ELF-1 (cell line): Measurements from ENCODE around the gene POC1B.

Experiments
- DNase-seq: peaks from one replicate; pipeline ENCODE4 v3.0.0-alpha.2; 2016; ENCODE audit warnings: low read depth, low spot score

POC1B gene

GRCh38 chr12:89497467-89497866 is 28.4 kb downstream of the POC1B start:
- no peak for DNase-seq

GRCh38 chr12:89497005-89497404 is 28.8 kb downstream of the POC1B start:
- no peak for DNase-seq

- no peak for DNase-seq
Measured at GRCh38 chr12:89494411-89495231, 31.2 kb downstream of the POC1B start.

- no peak for DNase-seq
Measured at GRCh38 chr12:89493670-89494302, 32.1 kb downstream of the POC1B start.

GRCh38 chr12:89492883-89493282 is 33.0 kb downstream of the POC1B start:
- no peak for DNase-seq

- DNase-seq: no peak
Measured at GRCh38 chr12:89490922-89491321, 34.9 kb downstream of the POC1B start.

- DNase-seq: no peak
Measured at GRCh38 chr12:89486264-89486663, 39.6 kb downstream of the POC1B start.

- no peak for DNase-seq
Measured at GRCh38 chr12:89484470-89484869, 41.4 kb downstream of the POC1B start.

GRCh38 chr12:89481213-89481914 is 44.5 kb downstream of the POC1B start:
- DNase-seq: no peak

GRCh38 chr12:89479982-89480381 is 45.9 kb downstream of the POC1B start:
- no peak for DNase-seq

GRCh38 chr12:89477633-89478279 is 48.1 kb downstream of the POC1B start:
- no peak for DNase-seq

GRCh38 chr12:89476904-89477595 is 48.8 kb downstream of the POC1B start:
- no peak for DNase-seq

GRCh38 chr12:89476232-89476631 is 49.6 kb downstream of the POC1B start:
- DNase-seq: no peak

GRCh38 chr12:89475203-89475990 is 50.5 kb downstream of the POC1B start:
- no peak for DNase-seq

GRCh38 chr12:89474615-89475014 is 51.2 kb downstream of the POC1B start:
- no peak for DNase-seq

- DNase-seq: no peak
Measured at GRCh38 chr12:89472508-89472907, 53.3 kb downstream of the POC1B start.

GRCh38 chr12:89470741-89471509 is 54.9 kb downstream of the POC1B start:
- no peak for DNase-seq

GRCh38 chr12:89469361-89469760 is 56.5 kb downstream of the POC1B start:
- DNase-seq: no peak

- no peak for DNase-seq
Measured at GRCh38 chr12:89468648-89469326, 57.1 kb downstream of the POC1B start.
